22Rv1 (cell line): Measurements from ENCODE around the gene APOL6.

Source experiments
- H3K27ac ChIP-seq: fragments of 450-650 bp; 2 replicates; pipeline ENCODE4 v1.5.1; 2017
- CTCF ChIP-seq: fragments of 450-650 bp; IDR thresholded peaks from 2 replicates; pipeline ENCODE4 v1.5.1; 2017; ENCODE audit warnings: mild to moderate bottlenecking
- ZFX ChIP-seq: fragments of 450-650 bp; IDR thresholded peaks from 2 replicates; pipeline ENCODE4 v1.6.1; 2017; ENCODE audit warnings: antibody characterized with exemption, borderline replicate concordance

APOL6 gene

GRCh38 chr22:35712672-35713071 is 64.4 kb downstream of the APOL6 start:
- TF ChIP-seq ZFX (no peak), CTCF (0 out of 2 replicates have a peak, but pooled peaks have one; percentile 5)
- no peak overlapping the region for H3K27ac ChIP-seq

GRCh38 chr22:35717572-35717971 is 69.3 kb downstream of the APOL6 start, which contains the start of gene APOL5:
APOL5 (plus strand) TSS chr22:35717872; CDS start chr22:35717872, 0 bp downstream.
- TF ChIP-seq ZFX (no peak), CTCF (no peak)
- H3K27ac ChIP-seq, result no peak within 1 kb of the TSS
